ENCODE measurements around the gene CYP2E1.
"Not testable (repeated sequence)": the region's sequence is repeated elsewhere in the genome, so short reads cannot be mapped to it uniquely, and the experiment has no call there.

CYP2E1 gene

GRCh38 chr10:133515471-133515870, 11.7 kb upstream of the CYP2E1 start:
- Histone ChIP-seq H3K36me3 (ENCODE audit: control insufficient read depth in 4 of 4, insufficient read depth in 4 of 4, low read length in 3 of 4) (no peaks in the 10 kb centered on the region), H3K27ac (ENCODE audit: insufficient read depth in 1 of 2, low read depth in 1 of 2, low read length in 2 of 2, poor library complexity in 1 of 2, severe bottlenecking in 2 of 2) (no peak overlapping the region), H3K4me3 (ENCODE audit: control insufficient read depth in 1 of 7, extremely low read depth in 1 of 7, insufficient read depth in 4 of 7, low read depth in 2 of 7, low read length in 6 of 7) (no peak overlapping the region), H3K9me3 (ENCODE audit: control extremely low read depth in 1 of 5, control insufficient read depth in 4 of 5, insufficient read depth in 2 of 5, low read depth in 1 of 5, low read length in 4 of 5) (peaks cover 0 to 6% (median 0%) of the 10 kb centered on the region in 5 experiments), H3K4me1 (ENCODE audit: control extremely low read depth in 1 of 4, control insufficient read depth in 4 of 4, insufficient read depth in 4 of 4, low read length in 3 of 4) (peaks cover 0 to 6% (median 4%) of the 10 kb centered on the region in 4 experiments), H3K27me3 (replicated peaks in 2 of 5; ENCODE audit: control insufficient read depth in 4 of 5, insufficient read depth in 5 of 5, low read length in 4 of 5) (peaks cover 4 to 17% (median 6%) of the 10 kb centered on the region in 5 experiments)
- no peak for DNase-seq
- WGBS (ENCODE audit: insufficient coverage) = no CpG with 5 or more reads among the region's 4 CpGs
- ChIA-PET CTCF (no interaction called here), POLR2A (no interaction called here)

GRCh38 chr10:133516057-133516456, 11.1 kb upstream of the CYP2E1 start:
- ChIA-PET POLR2A (no interaction called here), CTCF (interaction anchor here (0.9 kb wide), 1 partner anchor 115 kb away, joined by 4 read pairs; no protein-coding TSS in a partner anchor)
- Histone ChIP-seq H3K4me1 (ENCODE audit: control extremely low read depth in 1 of 4, control insufficient read depth in 4 of 4, insufficient read depth in 4 of 4, low read length in 3 of 4) (peaks cover 0 to 9% (median 6%) of the 10 kb centered on the region in 4 experiments), H3K27me3 (replicated peaks in 2 of 5; ENCODE audit: control insufficient read depth in 4 of 5, insufficient read depth in 5 of 5, low read length in 4 of 5) (peaks cover 3 to 17% (median 8%) of the 10 kb centered on the region in 5 experiments), H3K27ac (ENCODE audit: insufficient read depth in 1 of 2, low read depth in 1 of 2, low read length in 2 of 2, poor library complexity in 1 of 2, severe bottlenecking in 2 of 2) (no peak overlapping the region), H3K9me3 (ENCODE audit: control extremely low read depth in 1 of 5, control insufficient read depth in 4 of 5, insufficient read depth in 2 of 5, low read depth in 1 of 5, low read length in 4 of 5) (peaks cover 0 to 6% (median 0%) of the 10 kb centered on the region in 5 experiments), H3K36me3 (ENCODE audit: control insufficient read depth in 4 of 4, insufficient read depth in 4 of 4, low read length in 3 of 4) (no peaks in the 10 kb centered on the region), H3K4me3 (ENCODE audit: control insufficient read depth in 1 of 7, extremely low read depth in 1 of 7, insufficient read depth in 4 of 7, low read depth in 2 of 7, low read length in 6 of 7) (no peak overlapping the region)
- DNase-seq = no peak
- 39% methylated on average over 2 of the region's 4 CpGs for WGBS (ENCODE audit: insufficient coverage)

DNA sequence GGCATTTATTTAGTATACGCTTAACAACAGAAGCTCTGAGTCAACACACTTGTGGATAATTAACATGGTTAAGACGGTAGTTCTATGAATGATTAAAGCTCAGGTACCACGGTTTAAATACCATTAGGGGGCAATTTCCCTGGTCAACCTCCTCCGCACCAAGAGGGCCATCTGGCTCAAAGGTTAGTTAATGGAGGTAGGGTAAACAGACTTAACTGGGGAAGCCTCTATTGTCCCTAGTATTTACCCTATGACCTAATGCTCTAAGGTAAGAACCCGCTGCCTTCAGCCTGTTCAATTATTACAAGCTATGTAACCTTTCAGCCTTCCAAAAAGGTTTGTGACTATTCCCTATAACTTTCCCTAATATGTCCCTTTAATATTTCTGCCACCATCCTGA, 8.6 kb upstream of the CYP2E1 start:
- H3K4me1 ChIP-seq (ENCODE audit: control extremely low read depth in 1 of 4, control insufficient read depth in 4 of 4, insufficient read depth in 4 of 4, low read length in 3 of 4); DNase-seq; H3K27ac ChIP-seq (ENCODE audit: insufficient read depth in 1 of 2, low read depth in 1 of 2, low read length in 2 of 2, poor library complexity in 1 of 2, severe bottlenecking in 2 of 2); H3K4me3 ChIP-seq (ENCODE audit: control insufficient read depth in 1 of 7, extremely low read depth in 1 of 7, insufficient read depth in 4 of 7, low read depth in 2 of 7, low read length in 6 of 7); POLR2A ChIA-PET; H3K36me3 ChIP-seq (ENCODE audit: control insufficient read depth in 4 of 4, insufficient read depth in 4 of 4, low read length in 3 of 4); H3K27me3 ChIP-seq (replicated peaks in 2 of 5; ENCODE audit: control insufficient read depth in 4 of 5, insufficient read depth in 5 of 5, low read length in 4 of 5): not testable (repeated sequence)
- WGBS (ENCODE audit: insufficient coverage) = 87% methylated on average over 4 of the region's 5 CpGs
- CTCF ChIA-PET = interaction anchor here (0.8 to 1.4 kb wide), 3 partner anchors 9 to 189 kb away, joined by 3 to 4 read pairs (median 3); no protein-coding TSS in a partner anchor
- H3K9me3 ChIP-seq (ENCODE audit: control extremely low read depth in 1 of 5, control insufficient read depth in 4 of 5, insufficient read depth in 2 of 5, low read depth in 1 of 5, low read length in 4 of 5) = peaks cover 0 to 10% (median 2%) of the 10 kb centered on the region in 5 experiments

GRCh38 chr10:133520193-133520738, 6.9 kb upstream of the CYP2E1 start:
- peaks cover 1 to 17% (median 3%) of the 10 kb centered on the region in 5 experiments for H3K27me3 ChIP-seq (replicated peaks in 2 of 5; ENCODE audit: control insufficient read depth in 4 of 5, insufficient read depth in 5 of 5, low read length in 4 of 5)
- H3K4me1 ChIP-seq (ENCODE audit: control extremely low read depth in 1 of 4, control insufficient read depth in 4 of 4, insufficient read depth in 4 of 4, low read length in 3 of 4) = peaks cover 0 to 9% (median 6%) of the 10 kb centered on the region in 4 experiments
- H3K4me3 ChIP-seq (ENCODE audit: control insufficient read depth in 1 of 7, extremely low read depth in 1 of 7, insufficient read depth in 4 of 7, low read depth in 2 of 7, low read length in 6 of 7) = peak overlapping the region in 6 of 7 experiments; percentile 25 to 70 (median 61)
- CTCF ChIA-PET = interaction anchor here (1.0 to 1.7 kb wide), 5 partner anchors 14 to 88 kb away, joined by 3 to 4 read pairs (median 3); no protein-coding TSS in a partner anchor
- H3K9me3 ChIP-seq (ENCODE audit: control extremely low read depth in 1 of 5, control insufficient read depth in 4 of 5, insufficient read depth in 2 of 5, low read depth in 1 of 5, low read length in 4 of 5) = peaks cover 1 to 20% (median 8%) of the 10 kb centered on the region in 5 experiments
- DNase-seq = peak; percentile 81 to 86 (median 82)
- no peaks in the 10 kb centered on the region for H3K36me3 ChIP-seq (ENCODE audit: control insufficient read depth in 4 of 4, insufficient read depth in 4 of 4, low read length in 3 of 4)
- POLR2A ChIA-PET = no interaction called here
- no peak overlapping the region for H3K27ac ChIP-seq (ENCODE audit: insufficient read depth in 1 of 2, low read depth in 1 of 2, low read length in 2 of 2, poor library complexity in 1 of 2, severe bottlenecking in 2 of 2)
- WGBS (ENCODE audit: insufficient coverage) = 0% methylated on average over 22 of the region's 33 CpGs

DNA sequence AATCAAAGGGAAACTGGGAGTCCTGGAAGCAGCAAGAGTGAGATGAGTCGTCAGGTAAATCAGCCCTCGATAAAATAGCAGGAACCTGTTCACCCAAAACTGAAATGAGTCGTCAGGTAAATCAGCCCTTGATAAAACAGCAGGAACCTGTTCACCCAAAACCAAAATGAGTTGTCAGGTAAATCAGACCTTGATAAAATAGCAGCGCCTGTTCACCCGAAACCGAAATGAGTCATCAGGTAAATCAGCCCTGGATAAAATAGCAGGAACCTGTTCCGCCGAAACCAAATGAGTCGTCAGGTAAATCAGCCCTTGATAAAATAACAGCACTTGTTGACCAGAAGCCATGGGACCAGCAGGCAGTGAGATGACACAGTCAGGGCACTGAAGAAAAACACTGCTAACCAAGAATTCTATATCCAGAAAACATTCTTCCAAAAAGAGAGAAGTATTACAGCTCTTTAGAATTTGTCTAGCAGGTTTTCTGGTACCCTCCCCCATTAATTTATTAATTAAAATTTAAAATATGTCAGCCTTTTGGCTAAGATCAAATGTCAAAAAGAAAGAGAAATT, 3.4 kb upstream of the CYP2E1 start:
- H3K9me3 ChIP-seq (ENCODE audit: control extremely low read depth in 1 of 5, control insufficient read depth in 4 of 5, insufficient read depth in 2 of 5, low read depth in 1 of 5, low read length in 4 of 5) = peaks cover 1 to 21% (median 8%) of the 10 kb centered on the region in 5 experiments
- no peaks in the 10 kb centered on the region for H3K36me3 ChIP-seq (ENCODE audit: control insufficient read depth in 4 of 4, insufficient read depth in 4 of 4, low read length in 3 of 4)
- no peak for DNase-seq
- WGBS (ENCODE audit: insufficient coverage) = 90% methylated on average over 9 of the region's 9 CpGs
- no peak overlapping the region for H3K27ac ChIP-seq (ENCODE audit: insufficient read depth in 1 of 2, low read depth in 1 of 2, low read length in 2 of 2, poor library complexity in 1 of 2, severe bottlenecking in 2 of 2)
- no peak overlapping the region for H3K4me3 ChIP-seq (ENCODE audit: control insufficient read depth in 1 of 7, extremely low read depth in 1 of 7, insufficient read depth in 4 of 7, low read depth in 2 of 7, low read length in 6 of 7)
- H3K27me3 ChIP-seq (replicated peaks in 2 of 5; ENCODE audit: control insufficient read depth in 4 of 5, insufficient read depth in 5 of 5, low read length in 4 of 5) = peaks cover 0 to 51% (median 17%) of the 10 kb centered on the region in 5 experiments
- peaks cover 0 to 16% (median 15%) of the 10 kb centered on the region in 4 experiments for H3K4me1 ChIP-seq (ENCODE audit: control extremely low read depth in 1 of 4, control insufficient read depth in 4 of 4, insufficient read depth in 4 of 4, low read length in 3 of 4)
- ChIA-PET POLR2A (no interaction called here), CTCF (no interaction called here)

GRCh38 chr10:133525444-133525843, 1.7 kb upstream of the CYP2E1 start:
- no peak overlapping the region for H3K4me3 ChIP-seq (ENCODE audit: control insufficient read depth in 1 of 7, extremely low read depth in 1 of 7, insufficient read depth in 4 of 7, low read depth in 2 of 7, low read length in 6 of 7)
- H3K36me3 ChIP-seq (ENCODE audit: control insufficient read depth in 4 of 4, insufficient read depth in 4 of 4, low read length in 3 of 4) = no peaks in the 10 kb centered on the region
- H3K27me3 ChIP-seq (replicated peaks in 2 of 5; ENCODE audit: control insufficient read depth in 4 of 5, insufficient read depth in 5 of 5, low read length in 4 of 5) = peaks cover 0 to 69% (median 17%) of the 10 kb centered on the region in 5 experiments
- ChIA-PET POLR2A (no interaction called here), CTCF (no interaction called here)
- no peak overlapping the region for H3K27ac ChIP-seq (ENCODE audit: insufficient read depth in 1 of 2, low read depth in 1 of 2, low read length in 2 of 2, poor library complexity in 1 of 2, severe bottlenecking in 2 of 2)
- peaks cover 1 to 21% (median 8%) of the 10 kb centered on the region in 5 experiments for H3K9me3 ChIP-seq (ENCODE audit: control extremely low read depth in 1 of 5, control insufficient read depth in 4 of 5, insufficient read depth in 2 of 5, low read depth in 1 of 5, low read length in 4 of 5)
- WGBS (ENCODE audit: insufficient coverage) = 88% methylated on average over 5 of the region's 7 CpGs
- no peak for DNase-seq
- peaks cover under 1 to 29% (median 28%) of the 10 kb centered on the region in 4 experiments for H3K4me1 ChIP-seq (ENCODE audit: control extremely low read depth in 1 of 4, control insufficient read depth in 4 of 4, insufficient read depth in 4 of 4, low read length in 3 of 4)

GRCh38 chr10:133527771-133528271, 658 bp downstream of the CYP2E1 start:
- peak in 1 of 3 donors; percentile 17 for DNase-seq
- Histone ChIP-seq H3K27ac (ENCODE audit: insufficient read depth in 1 of 2, low read depth in 1 of 2, low read length in 2 of 2, poor library complexity in 1 of 2, severe bottlenecking in 2 of 2) (no peak overlapping the region), H3K9me3 (ENCODE audit: control extremely low read depth in 1 of 5, control insufficient read depth in 4 of 5, insufficient read depth in 2 of 5, low read depth in 1 of 5, low read length in 4 of 5) (peaks cover 1 to 21% (median 6%) of the 10 kb centered on the region in 5 experiments), H3K4me1 (ENCODE audit: control extremely low read depth in 1 of 4, control insufficient read depth in 4 of 4, insufficient read depth in 4 of 4, low read length in 3 of 4) (peaks cover 6 to 35% (median 34%) of the 10 kb centered on the region in 4 experiments), H3K4me3 (ENCODE audit: control insufficient read depth in 1 of 7, extremely low read depth in 1 of 7, insufficient read depth in 4 of 7, low read depth in 2 of 7, low read length in 6 of 7) (peak overlapping the region in 5 of 7 experiments; percentile 8 to 65 (median 40)), H3K27me3 (replicated peaks in 2 of 5; ENCODE audit: control insufficient read depth in 4 of 5, insufficient read depth in 5 of 5, low read length in 4 of 5) (peaks cover 0 to 83% (median 24%) of the 10 kb centered on the region in 5 experiments), H3K36me3 (ENCODE audit: control insufficient read depth in 4 of 4, insufficient read depth in 4 of 4, low read length in 3 of 4) (no peaks in the 10 kb centered on the region)
- 14% methylated on average over 43 of the region's 51 CpGs for WGBS (ENCODE audit: insufficient coverage)
- ChIA-PET POLR2A (no interaction called here), CTCF (no interaction called here)

Measured in common myeloid progenitor, CD34-positive (primary cell).